Measurements from ENCODE around the gene NFU1. TPM values are rescaled to one million over a fixed set of nuclear protein-coding genes. Genes with fewer than 3 reads are reported as not detected.

Gene NFU1
- total and polyA plus RNA-seq, 2 of the 8 experiments (the other 6 are each of a cell fraction or from before 2014, with no cell fraction given) = 18.4 to 45.5 TPM

- Histone ChIP-seq H3K4me1 (replicated peaks in 1 of 4; ENCODE audit: control insufficient read depth in 3 of 4, insufficient read depth in 4 of 4, low read length in 3 of 4) (peaks cover 3 to 13% (median 9%) of the 10 kb centered on the region in 4 experiments; a peak in 4 of 7 replicates), H3K27me3 (replicated peaks in 1 of 4; ENCODE audit: control insufficient read depth in 3 of 4, extremely low read depth in 1 of 4, insufficient read depth in 3 of 4, low read length in 3 of 4) (no peaks in the 10 kb centered on the region), H3K79me1 (ENCODE audit: low read depth, low read length) (no peaks in the 10 kb centered on the region), H4K91ac (replicated peaks; ENCODE audit: insufficient read length, low read length) (no peak overlapping the region), H3K23ac (ENCODE audit: insufficient read length) (no peak overlapping the region), H4K8ac (ENCODE audit: extremely low read depth, insufficient read depth, low read length) (no peak overlapping the region), H3K4ac (replicated peaks; ENCODE audit: insufficient read length, low read depth, low read length) (no peak overlapping the region), H2BK12ac (ENCODE audit: low read depth, low read length) (peak overlapping the region; percentile 98), H3K9ac (replicated peaks in 1 of 4; ENCODE audit: extremely low read depth in 1 of 4, low read depth in 3 of 4, low read length in 3 of 4) (no peak overlapping the region), H2BK20ac (ENCODE audit: low read length) (0 out of 2 replicates have a peak overlapping the region, but pooled peaks have one; percentile 15), H2BK15ac (ENCODE audit: low read length) (peak overlapping the region; percentile 75; the same call in 1 of the 2 replicates), H3K56ac (replicated peaks; ENCODE audit: insufficient read length, low read depth, low read length) (no peak overlapping the region), H4K20me1 (replicated peaks in 1 of 2; ENCODE audit: control insufficient read depth in 1 of 2, insufficient read depth in 2 of 2, low read length in 2 of 2) (no peaks in the 10 kb centered on the region), H2BK120ac (replicated peaks; ENCODE audit: low read depth, low read length) (no peak overlapping the region), H3K23me2 (ENCODE audit: low read depth, low read length) (no peaks in the 10 kb centered on the region), H3K4me2 (ENCODE audit: insufficient read depth in 1 of 2, low read depth in 2 of 2, low read length in 2 of 2) (no peak overlapping the region), H3K36me3 (ENCODE audit: control insufficient read depth in 2 of 4, insufficient read depth in 4 of 4, low read length in 3 of 4) (no peaks in the 10 kb centered on the region), H3K79me2 (ENCODE audit: control insufficient read depth in 1 of 2, insufficient read depth in 2 of 2, low read length in 2 of 2) (no peaks in the 10 kb centered on the region), H3K4me3 (ENCODE audit: extremely low read depth in 1 of 4, insufficient read depth in 2 of 4, low read depth in 3 of 4, low read length in 4 of 4) (no peak overlapping the region), H4K5ac (ENCODE audit: insufficient read length, low read depth, low read length) (no peak overlapping the region), H3K27ac (ENCODE audit: low read depth, low read length) (no peak overlapping the region), H3K14ac (ENCODE audit: insufficient read length) (no peak overlapping the region), H3K9me3 (ENCODE audit: insufficient read depth in 2 of 2, low read depth in 1 of 2, low read length in 1 of 2) (no peaks in the 10 kb centered on the region), H3K18ac (ENCODE audit: extremely low read depth, low read length) (peak overlapping the region; percentile 27; the same call in 1 of the 2 replicates), H2AK5ac (ENCODE audit: low read depth, low read length) (no peak overlapping the region), H2AFZ (ENCODE audit: low read length) (no peak overlapping the region), H2BK5ac (ENCODE audit: low read depth, low read length) (0 out of 2 replicates have a peak overlapping the region, but pooled peaks have one; percentile 31)
- 94% methylated on average over 3 of the region's 3 CpGs; no CpG with 5 or more reads in 1 of the 2 experiments for whole genome bisulfite sequencing, 2 experiments (ENCODE audit: extremely low coverage in 1 of 2, insufficient coverage in 1 of 2, insufficient read length in 1 of 2, insufficient replicate concordance in 2 of 2, low coverage in 1 of 2, low lambda C conversion rate in 2 of 2, missing lambda C conversion rate in 1 of 2)
- no peak for FAIRE-seq
- no peak for TF ChIP-seq ATF3 (IDR thresholded peaks at IDR 0.05; ENCODE audit: insufficient read depth, low read depth, low read length)
- no peak for TF ChIP-seq CBX5 (IDR thresholded peaks at IDR 0.05; ENCODE audit: low read depth, low read length)
- TF ChIP-seq SP2 (IDR thresholded peaks at IDR 0.05; ENCODE audit: low read length) = no peak
- TF ChIP-seq RFX5 (IDR thresholded peaks at IDR 0.05; ENCODE audit: borderline replicate concordance, low read depth, low read length) = no peak
- no peak for TF ChIP-seq ATF2 (IDR thresholded peaks at IDR 0.05; ENCODE audit: low read length)
- DNase-seq (ENCODE audit: low read depth in 1 of 2, low spot score in 2 of 2) = no peak
- ChIA-PET CTCF (ENCODE audit: partially characterized antibody) (interaction anchor here (1.2 kb wide), 1 partner anchor 77 kb away, joined by 4 read pairs; no protein-coding TSS in a partner anchor), POLR2A (ENCODE audit: partially characterized antibody) (interaction anchor here (1.7 kb wide), 1 partner anchor 15 kb away, joined by 8 read pairs; the partner anchor contains the start of gene NFU1)
Measured at GRCh38 chr2:69452687-69453086, 15.5 kb upstream of the NFU1 start.
